NCI-H345 treated with DMSO at 0.1 percent for 48 hours (cell line): ENCODE data around the gene PBX3.

Experiments
- DNase-seq: peaks from one replicate; lab custom pipeline; 2025; ENCODE audit not compliant: unreplicated experiment; lab: John Stamatoyannopoulos, UW

PBX3 gene

GRCh38 chr9:125897481-125897880 is 150.3 kb downstream of the PBX3 start:
- DNase-seq, result no peak

GRCh38 chr9:125902214-125902613 is 155.0 kb downstream of the PBX3 start:
- DNase-seq, result no peak

GRCh38 chr9:125902831-125903512 is 155.8 kb downstream of the PBX3 start:
- DNase-seq, result peak; percentile 46

- peak; percentile 35 for DNase-seq
These were observed 157.1 kb downstream of the PBX3 start for GRCh38 chr9:125904155-125904851.

GRCh38 chr9:125906144-125906543 is 159.0 kb downstream of the PBX3 start:
- DNase-seq, result no peak

GRCh38 chr9:125906893-125907292 is 159.7 kb downstream of the PBX3 start:
- no peak for DNase-seq

- no peak for DNase-seq
These were observed 161.0 kb downstream of the PBX3 start for GRCh38 chr9:125908136-125908535.

GRCh38 chr9:125908966-125909365 is 161.8 kb downstream of the PBX3 start:
- no peak for DNase-seq

GRCh38 chr9:125909459-125909858 is 162.3 kb downstream of the PBX3 start:
- no peak for DNase-seq

- no peak for DNase-seq
These were observed 163.1 kb downstream of the PBX3 start for GRCh38 chr9:125910286-125910685.

- no peak for DNase-seq
These were observed 164.9 kb downstream of the PBX3 start for GRCh38 chr9:125911861-125912644.

GRCh38 chr9:125912667-125913066 is 165.5 kb downstream of the PBX3 start:
- no peak for DNase-seq

- no peak for DNase-seq
These were observed 166.4 kb downstream of the PBX3 start for GRCh38 chr9:125913551-125913950.

GRCh38 chr9:125914411-125914810 is 167.2 kb downstream of the PBX3 start:
- DNase-seq, result no peak

- no peak for DNase-seq
These were observed 168.4 kb downstream of the PBX3 start for GRCh38 chr9:125915606-125916005.

- DNase-seq, result no peak
These were observed 172.4 kb downstream of the PBX3 start for GRCh38 chr9:125919565-125919964.

GRCh38 chr9:125920402-125920801 is 173.2 kb downstream of the PBX3 start:
- DNase-seq, result no peak

GRCh38 chr9:125922854-125923253 is 175.7 kb downstream of the PBX3 start:
- DNase-seq, result no peak

GRCh38 chr9:125924351-125924750 is 177.2 kb downstream of the PBX3 start:
- DNase-seq, result no peak

- no peak for DNase-seq
These were observed 179.8 kb downstream of the PBX3 start for GRCh38 chr9:125926936-125927335.

- no peak for DNase-seq
These were observed 182.7 kb downstream of the PBX3 start for GRCh38 chr9:125929846-125930245.

- DNase-seq, result no peak
These were observed 184.0 kb downstream of the PBX3 start for GRCh38 chr9:125931211-125931610.
